Measurements from ENCODE around the gene NAA38. TPM values are rescaled to one million over a fixed set of nuclear protein-coding genes. Genes with fewer than 3 reads are reported as not detected.

Gene NAA38
- total RNA-seq, 1 experiment from 2014 or later: 46.3 TPM

DNA sequence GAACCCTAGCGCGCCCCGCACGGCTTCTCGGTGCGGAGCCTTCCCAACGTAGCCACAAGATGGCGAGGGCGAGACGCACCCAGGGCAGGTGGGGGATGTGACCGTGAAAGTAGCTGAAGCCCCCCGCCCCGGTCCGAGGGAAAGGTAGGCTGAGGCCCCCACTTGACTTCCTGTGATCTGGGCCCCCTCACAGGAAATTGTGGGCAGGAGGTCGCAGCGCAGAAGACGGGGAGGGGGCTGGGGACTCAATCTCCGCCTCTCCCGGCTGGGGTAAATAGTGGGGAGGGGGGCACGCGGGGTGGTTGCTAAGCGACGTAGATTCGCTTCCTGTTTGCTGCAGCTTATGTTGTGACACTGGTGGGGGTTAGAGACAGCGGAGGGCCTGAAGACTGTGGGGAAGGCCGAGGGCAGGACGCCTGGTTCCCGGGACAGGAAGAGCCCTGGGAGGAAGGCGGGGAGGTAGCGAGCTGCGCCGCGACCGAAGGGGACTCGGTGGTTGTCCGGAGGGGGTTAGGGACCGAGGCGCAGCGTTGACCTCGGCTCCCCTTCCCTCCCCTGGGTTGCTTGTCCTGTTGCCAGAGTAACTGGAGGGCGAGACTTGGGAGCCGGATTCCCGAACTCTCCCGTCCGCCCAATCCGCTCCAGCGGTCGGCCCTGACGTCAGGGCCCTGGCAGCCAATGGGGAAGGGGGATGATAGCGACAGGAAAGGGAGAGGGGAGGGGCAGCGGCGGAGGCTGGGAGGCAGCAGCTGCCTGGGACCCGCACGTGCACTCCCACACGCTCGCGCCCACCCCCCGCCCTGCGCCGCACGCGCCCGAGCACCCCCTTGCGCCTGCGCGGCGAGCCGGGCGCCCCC, 22.2 kb downstream of the NAA38 start (continued):
- TF ChIP-seq, protein P1, sequence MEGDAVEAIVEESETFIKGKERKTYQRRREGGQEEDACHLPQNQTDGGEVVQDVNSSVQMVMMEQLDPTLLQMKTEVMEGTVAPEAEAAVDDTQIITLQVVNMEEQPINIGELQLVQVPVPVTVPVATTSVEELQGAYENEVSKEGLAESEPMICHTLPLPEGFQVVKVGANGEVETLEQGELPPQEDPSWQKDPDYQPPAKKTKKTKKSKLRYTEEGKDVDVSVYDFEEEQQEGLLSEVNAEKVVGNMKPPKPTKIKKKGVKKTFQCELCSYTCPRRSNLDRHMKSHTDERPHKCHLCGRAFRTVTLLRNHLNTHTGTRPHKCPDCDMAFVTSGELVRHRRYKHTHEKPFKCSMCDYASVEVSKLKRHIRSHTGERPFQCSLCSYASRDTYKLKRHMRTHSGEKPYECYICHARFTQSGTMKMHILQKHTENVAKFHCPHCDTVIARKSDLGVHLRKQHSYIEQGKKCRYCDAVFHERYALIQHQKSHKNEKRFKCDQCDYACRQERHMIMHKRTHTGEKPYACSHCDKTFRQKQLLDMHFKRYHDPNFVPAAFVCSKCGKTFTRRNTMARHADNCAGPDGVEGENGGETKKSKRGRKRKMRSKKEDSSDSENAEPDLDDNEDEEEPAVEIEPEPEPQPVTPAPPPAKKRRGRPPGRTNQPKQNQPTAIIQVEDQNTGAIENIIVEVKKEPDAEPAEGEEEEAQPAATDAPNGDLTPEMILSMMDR (IDR thresholded peaks at IDR 0.05): peak; percentile 45
- TF ChIP-seq, protein P2, sequence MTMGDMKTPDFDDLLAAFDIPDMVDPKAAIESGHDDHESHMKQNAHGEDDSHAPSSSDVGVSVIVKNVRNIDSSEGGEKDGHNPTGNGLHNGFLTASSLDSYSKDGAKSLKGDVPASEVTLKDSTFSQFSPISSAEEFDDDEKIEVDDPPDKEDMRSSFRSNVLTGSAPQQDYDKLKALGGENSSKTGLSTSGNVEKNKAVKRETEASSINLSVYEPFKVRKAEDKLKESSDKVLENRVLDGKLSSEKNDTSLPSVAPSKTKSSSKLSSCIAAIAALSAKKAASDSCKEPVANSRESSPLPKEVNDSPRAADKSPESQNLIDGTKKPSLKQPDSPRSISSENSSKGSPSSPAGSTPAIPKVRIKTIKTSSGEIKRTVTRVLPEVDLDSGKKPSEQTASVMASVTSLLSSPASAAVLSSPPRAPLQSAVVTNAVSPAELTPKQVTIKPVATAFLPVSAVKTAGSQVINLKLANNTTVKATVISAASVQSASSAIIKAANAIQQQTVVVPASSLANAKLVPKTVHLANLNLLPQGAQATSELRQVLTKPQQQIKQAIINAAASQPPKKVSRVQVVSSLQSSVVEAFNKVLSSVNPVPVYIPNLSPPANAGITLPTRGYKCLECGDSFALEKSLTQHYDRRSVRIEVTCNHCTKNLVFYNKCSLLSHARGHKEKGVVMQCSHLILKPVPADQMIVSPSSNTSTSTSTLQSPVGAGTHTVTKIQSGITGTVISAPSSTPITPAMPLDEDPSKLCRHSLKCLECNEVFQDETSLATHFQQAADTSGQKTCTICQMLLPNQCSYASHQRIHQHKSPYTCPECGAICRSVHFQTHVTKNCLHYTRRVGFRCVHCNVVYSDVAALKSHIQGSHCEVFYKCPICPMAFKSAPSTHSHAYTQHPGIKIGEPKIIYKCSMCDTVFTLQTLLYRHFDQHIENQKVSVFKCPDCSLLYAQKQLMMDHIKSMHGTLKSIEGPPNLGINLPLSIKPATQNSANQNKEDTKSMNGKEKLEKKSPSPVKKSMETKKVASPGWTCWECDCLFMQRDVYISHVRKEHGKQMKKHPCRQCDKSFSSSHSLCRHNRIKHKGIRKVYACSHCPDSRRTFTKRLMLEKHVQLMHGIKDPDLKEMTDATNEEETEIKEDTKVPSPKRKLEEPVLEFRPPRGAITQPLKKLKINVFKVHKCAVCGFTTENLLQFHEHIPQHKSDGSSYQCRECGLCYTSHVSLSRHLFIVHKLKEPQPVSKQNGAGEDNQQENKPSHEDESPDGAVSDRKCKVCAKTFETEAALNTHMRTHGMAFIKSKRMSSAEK (CRISPR knock-in tag; IDR thresholded peaks at IDR 0.05; ENCODE audit: borderline replicate concordance): no peak
- TF ChIP-seq FOXK1 (CRISPR knock-in tag; IDR thresholded peaks at IDR 0.05): peak; percentile 60
- TF ChIP-seq EMX1 (CRISPR knock-in tag; IDR thresholded peaks at IDR 0.05): no peak
- TF ChIP-seq SMAD4 (CRISPR knock-in tag; IDR thresholded peaks at IDR 0.05): no peak
- TF ChIP-seq, protein P3, sequence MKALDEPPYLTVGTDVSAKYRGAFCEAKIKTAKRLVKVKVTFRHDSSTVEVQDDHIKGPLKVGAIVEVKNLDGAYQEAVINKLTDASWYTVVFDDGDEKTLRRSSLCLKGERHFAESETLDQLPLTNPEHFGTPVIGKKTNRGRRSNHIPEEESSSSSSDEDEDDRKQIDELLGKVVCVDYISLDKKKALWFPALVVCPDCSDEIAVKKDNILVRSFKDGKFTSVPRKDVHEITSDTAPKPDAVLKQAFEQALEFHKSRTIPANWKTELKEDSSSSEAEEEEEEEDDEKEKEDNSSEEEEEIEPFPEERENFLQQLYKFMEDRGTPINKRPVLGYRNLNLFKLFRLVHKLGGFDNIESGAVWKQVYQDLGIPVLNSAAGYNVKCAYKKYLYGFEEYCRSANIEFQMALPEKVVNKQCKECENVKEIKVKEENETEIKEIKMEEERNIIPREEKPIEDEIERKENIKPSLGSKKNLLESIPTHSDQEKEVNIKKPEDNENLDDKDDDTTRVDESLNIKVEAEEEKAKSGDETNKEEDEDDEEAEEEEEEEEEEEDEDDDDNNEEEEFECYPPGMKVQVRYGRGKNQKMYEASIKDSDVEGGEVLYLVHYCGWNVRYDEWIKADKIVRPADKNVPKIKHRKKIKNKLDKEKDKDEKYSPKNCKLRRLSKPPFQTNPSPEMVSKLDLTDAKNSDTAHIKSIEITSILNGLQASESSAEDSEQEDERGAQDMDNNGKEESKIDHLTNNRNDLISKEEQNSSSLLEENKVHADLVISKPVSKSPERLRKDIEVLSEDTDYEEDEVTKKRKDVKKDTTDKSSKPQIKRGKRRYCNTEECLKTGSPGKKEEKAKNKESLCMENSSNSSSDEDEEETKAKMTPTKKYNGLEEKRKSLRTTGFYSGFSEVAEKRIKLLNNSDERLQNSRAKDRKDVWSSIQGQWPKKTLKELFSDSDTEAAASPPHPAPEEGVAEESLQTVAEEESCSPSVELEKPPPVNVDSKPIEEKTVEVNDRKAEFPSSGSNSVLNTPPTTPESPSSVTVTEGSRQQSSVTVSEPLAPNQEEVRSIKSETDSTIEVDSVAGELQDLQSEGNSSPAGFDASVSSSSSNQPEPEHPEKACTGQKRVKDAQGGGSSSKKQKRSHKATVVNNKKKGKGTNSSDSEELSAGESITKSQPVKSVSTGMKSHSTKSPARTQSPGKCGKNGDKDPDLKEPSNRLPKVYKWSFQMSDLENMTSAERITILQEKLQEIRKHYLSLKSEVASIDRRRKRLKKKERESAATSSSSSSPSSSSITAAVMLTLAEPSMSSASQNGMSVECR (CRISPR knock-in tag; IDR thresholded peaks at IDR 0.05; ENCODE audit: borderline replicate concordance): peak; percentile 62; the same call in 1 of the 2 replicates
- no peak for TF ChIP-seq OVOL2 (CRISPR knock-in tag; IDR thresholded peaks at IDR 0.05; ENCODE audit: borderline replicate concordance)
- no peak for TF ChIP-seq NFATC4 (CRISPR knock-in tag; IDR thresholded peaks at IDR 0.05)
- TF ChIP-seq, protein P4, sequence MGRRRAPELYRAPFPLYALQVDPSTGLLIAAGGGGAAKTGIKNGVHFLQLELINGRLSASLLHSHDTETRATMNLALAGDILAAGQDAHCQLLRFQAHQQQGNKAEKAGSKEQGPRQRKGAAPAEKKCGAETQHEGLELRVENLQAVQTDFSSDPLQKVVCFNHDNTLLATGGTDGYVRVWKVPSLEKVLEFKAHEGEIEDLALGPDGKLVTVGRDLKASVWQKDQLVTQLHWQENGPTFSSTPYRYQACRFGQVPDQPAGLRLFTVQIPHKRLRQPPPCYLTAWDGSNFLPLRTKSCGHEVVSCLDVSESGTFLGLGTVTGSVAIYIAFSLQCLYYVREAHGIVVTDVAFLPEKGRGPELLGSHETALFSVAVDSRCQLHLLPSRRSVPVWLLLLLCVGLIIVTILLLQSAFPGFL (CRISPR knock-in tag; IDR thresholded peaks at IDR 0.05; ENCODE audit: borderline replicate concordance): no peak
- TF ChIP-seq ATF1 (CRISPR knock-in tag; IDR thresholded peaks at IDR 0.05): no peak
- TF ChIP-seq, protein P5, sequence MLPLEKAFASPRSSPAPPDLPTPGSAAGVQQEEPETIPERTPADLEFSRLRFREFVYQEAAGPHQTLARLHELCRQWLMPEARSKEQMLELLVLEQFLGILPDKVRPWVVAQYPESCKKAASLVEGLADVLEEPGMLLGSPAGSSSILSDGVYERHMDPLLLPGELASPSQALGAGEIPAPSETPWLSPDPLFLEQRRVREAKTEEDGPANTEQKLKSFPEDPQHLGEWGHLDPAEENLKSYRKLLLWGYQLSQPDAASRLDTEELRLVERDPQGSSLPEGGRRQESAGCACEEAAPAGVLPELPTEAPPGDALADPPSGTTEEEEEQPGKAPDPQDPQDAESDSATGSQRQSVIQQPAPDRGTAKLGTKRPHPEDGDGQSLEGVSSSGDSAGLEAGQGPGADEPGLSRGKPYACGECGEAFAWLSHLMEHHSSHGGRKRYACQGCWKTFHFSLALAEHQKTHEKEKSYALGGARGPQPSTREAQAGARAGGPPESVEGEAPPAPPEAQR (CRISPR knock-in tag; IDR thresholded peaks at IDR 0.05): no peak
- TF ChIP-seq, protein P6, sequence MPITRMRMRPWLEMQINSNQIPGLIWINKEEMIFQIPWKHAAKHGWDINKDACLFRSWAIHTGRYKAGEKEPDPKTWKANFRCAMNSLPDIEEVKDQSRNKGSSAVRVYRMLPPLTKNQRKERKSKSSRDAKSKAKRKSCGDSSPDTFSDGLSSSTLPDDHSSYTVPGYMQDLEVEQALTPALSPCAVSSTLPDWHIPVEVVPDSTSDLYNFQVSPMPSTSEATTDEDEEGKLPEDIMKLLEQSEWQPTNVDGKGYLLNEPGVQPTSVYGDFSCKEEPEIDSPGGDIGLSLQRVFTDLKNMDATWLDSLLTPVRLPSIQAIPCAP (CRISPR knock-in tag; IDR thresholded peaks at IDR 0.05): no peak
- TF ChIP-seq, protein P7, sequence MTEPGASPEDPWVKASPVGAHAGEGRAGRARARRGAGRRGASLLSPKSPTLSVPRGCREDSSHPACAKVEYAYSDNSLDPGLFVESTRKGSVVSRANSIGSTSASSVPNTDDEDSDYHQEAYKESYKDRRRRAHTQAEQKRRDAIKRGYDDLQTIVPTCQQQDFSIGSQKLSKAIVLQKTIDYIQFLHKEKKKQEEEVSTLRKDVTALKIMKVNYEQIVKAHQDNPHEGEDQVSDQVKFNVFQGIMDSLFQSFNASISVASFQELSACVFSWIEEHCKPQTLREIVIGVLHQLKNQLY (CRISPR knock-in tag; IDR thresholded peaks at IDR 0.05): no peak
- TF ChIP-seq GRHL2 (CRISPR knock-in tag; IDR thresholded peaks at IDR 0.05; ENCODE audit: insufficient replicate concordance, severe bottlenecking): no peak
- TF ChIP-seq, protein P8, sequence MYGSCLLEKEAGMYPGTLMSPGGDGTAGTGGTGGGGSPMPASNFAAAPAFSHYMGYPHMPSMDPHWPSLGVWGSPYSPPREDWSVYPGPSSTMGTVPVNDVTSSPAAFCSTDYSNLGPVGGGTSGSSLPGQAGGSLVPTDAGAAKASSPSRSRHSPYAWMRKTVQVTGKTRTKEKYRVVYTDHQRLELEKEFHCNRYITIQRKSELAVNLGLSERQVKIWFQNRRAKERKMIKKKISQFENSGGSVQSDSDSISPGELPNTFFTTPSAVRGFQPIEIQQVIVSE (CRISPR knock-in tag; IDR thresholded peaks at IDR 0.05; ENCODE audit: borderline replicate concordance): no peak
- TF ChIP-seq NFE2L1 (CRISPR knock-in tag; IDR thresholded peaks at IDR 0.05): peak; percentile 33; the same call in 1 of the 2 replicates
- TF ChIP-seq NFYB (CRISPR knock-in tag; conservative IDR thresholded peaks at IDR 0.05; ENCODE audit: low read depth): peak; percentile 74
- TF ChIP-seq, protein P9, sequence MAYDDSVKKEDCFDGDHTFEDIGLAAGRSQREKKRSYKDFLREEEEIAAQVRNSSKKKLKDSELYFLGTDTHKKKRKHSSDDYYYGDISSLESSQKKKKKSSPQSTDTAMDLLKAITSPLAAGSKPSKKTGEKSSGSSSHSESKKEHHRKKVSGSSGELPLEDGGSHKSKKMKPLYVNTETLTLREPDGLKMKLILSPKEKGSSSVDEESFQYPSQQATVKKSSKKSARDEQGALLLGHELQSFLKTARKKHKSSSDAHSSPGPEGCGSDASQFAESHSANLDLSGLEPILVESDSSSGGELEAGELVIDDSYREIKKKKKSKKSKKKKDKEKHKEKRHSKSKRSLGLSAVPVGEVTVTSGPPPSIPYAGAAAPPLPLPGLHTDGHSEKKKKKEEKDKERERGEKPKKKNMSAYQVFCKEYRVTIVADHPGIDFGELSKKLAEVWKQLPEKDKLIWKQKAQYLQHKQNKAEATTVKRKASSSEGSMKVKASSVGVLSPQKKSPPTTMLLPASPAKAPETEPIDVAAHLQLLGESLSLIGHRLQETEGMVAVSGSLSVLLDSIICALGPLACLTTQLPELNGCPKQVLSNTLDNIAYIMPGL (CRISPR knock-in tag; IDR thresholded peaks at IDR 0.05): peak; percentile 68; the same call in 1 of the 2 replicates

Measured in WTC11 (cell line).